Keratinocyte (primary cell): ENCODE data around the gene LAT. TPM values are rescaled to one million over a fixed set of nuclear protein-coding genes. Genes with fewer than 3 reads are reported as not detected.

Source experiments
- DNase-seq: peaks from one replicate; pipeline ENCODE4 v3.0.0-alpha.2; 2011; ENCODE audit warnings: low read depth, missing footprints, low spot score
- FAIRE-seq: peaks from 2 replicates; lab custom pipeline; 2011; peaks lifted over from hg19 to GRCh38; lab: Jason Lieb, UNC
- H2AFZ ChIP-seq: 2 replicates; pipeline ENCODE4 v1.6.0; 2012; ENCODE audit warnings: low read length, control low read depth, inconsistent platforms; ENCODE audit not compliant: control insufficient read depth
- H3K27ac ChIP-seq: 2 replicates; pipeline ENCODE4 v1.5.1; 2011; ENCODE audit warnings: low read length; ENCODE audit not compliant: control insufficient read depth, insufficient read depth
- H3K27me3 ChIP-seq: 3 replicates; pipeline ENCODE4 v1.6.0; 2011; ENCODE audit warnings: low read length; ENCODE audit not compliant: control insufficient read depth, insufficient read depth; ENCODE audit errors: extremely low read depth
- H3K36me3 ChIP-seq, 2 experiments: 2 replicates in 1 of 2; 3 replicates in 1 of 2; pipeline ENCODE4 v1.5.1; 2011; ENCODE audit warnings: low read length in 2 of 2, mild to moderate bottlenecking in 1 of 2; ENCODE audit not compliant: control insufficient read depth in 2 of 2, insufficient read depth in 2 of 2; ENCODE audit errors: extremely low read depth in 1 of 2
- H3K4me1 ChIP-seq: 3 replicates; pipeline ENCODE4 v1.5.1; 2011; ENCODE audit warnings: low read length; ENCODE audit not compliant: control insufficient read depth, insufficient read depth; ENCODE audit errors: extremely low read depth
- H3K4me2 ChIP-seq: 3 replicates; pipeline ENCODE4 v1.6.0; 2011; ENCODE audit warnings: low read depth, low read length; ENCODE audit not compliant: control insufficient read depth, insufficient read depth; ENCODE audit errors: extremely low read depth
- H3K4me3 ChIP-seq, 3 experiments: fragments of 200-600 bp in 1 of 3; sonication (generic) in 1 of 3; 2 replicates in 2 of 3; 3 replicates in 1 of 3; pipeline ENCODE4 v1.5.1; 2011 to 2016; ENCODE audit warnings: low read length in 3 of 3, mild to moderate bottlenecking in 3 of 3, control low read depth in 2 of 3, inconsistent platforms in 1 of 3, low read depth in 1 of 3, mixed read lengths in 1 of 3, mixed run types in 1 of 3, moderate library complexity in 1 of 3; ENCODE audit not compliant: control insufficient read depth in 2 of 3, insufficient read depth in 2 of 3; ENCODE audit errors: extremely low read depth in 1 of 3
- H3K79me2 ChIP-seq: 2 replicates; pipeline ENCODE4 v1.6.0; 2012; ENCODE audit warnings: low read length; ENCODE audit not compliant: control insufficient read depth, insufficient read depth
- H3K9ac ChIP-seq: 3 replicates; pipeline ENCODE4 v1.6.0; 2011; ENCODE audit warnings: low read length; ENCODE audit not compliant: control insufficient read depth, insufficient read depth; ENCODE audit errors: extremely low read depth
- H3K9me1 ChIP-seq: 3 replicates; pipeline ENCODE4 v1.6.0; 2011; ENCODE audit warnings: low read length; ENCODE audit not compliant: control insufficient read depth, insufficient read depth; ENCODE audit errors: extremely low read depth
- H3K9me3 ChIP-seq: 2 replicates; pipeline ENCODE4 v1.5.1; 2012; ENCODE audit warnings: low read depth, low read length; ENCODE audit not compliant: control insufficient read depth
- H4K20me1 ChIP-seq: 3 replicates; pipeline ENCODE4 v1.6.0; 2011; ENCODE audit warnings: low read length; ENCODE audit not compliant: control insufficient read depth, insufficient read depth; ENCODE audit errors: extremely low read depth
- EZH2 ChIP-seq: IDR thresholded peaks from one replicate; pipeline ENCODE4 v1.6.1; 2012; ENCODE audit warnings: inconsistent platforms, mild to moderate bottlenecking, low read length, moderate library complexity
- dilution Hi-C: fragments of 300-500 bp; cut with MboI; formaldehyde crosslinking; loops from one replicate; pipeline ENCODE4 v1.7.0; 2020; ENCODE audit warnings: low sequenced_read_pairs; ENCODE audit not compliant: extremely low pct_ligation_motif_present
- polyA plus RNA-seq, 5 experiments: library from polyadenylated mRNA; depleted of rRNA in 3 of 5; stranded (reverse) in 3 of 5; stranded (forward) in 1 of 5; unstranded in 1 of 5; fragments of >200 nt; gene quantifications; 1 replicate in 1 of 5; 2 replicates in 3 of 5; 3 replicates in 1 of 5; pipeline versions ENCODE4 v1.2.1 to v1.2.3, GENCODE V29; 2011 to 2012; ENCODE audit warnings: missing spikeins in 2 of 5, low read depth in 1 of 5, low replicate concordance in 1 of 5
- TF ChIP-seq, protein P1 (sequence below), 3 experiments: IDR thresholded peaks in 1 of 3; conservative IDR thresholded peaks in 1 of 3; optimal IDR thresholded peaks in 1 of 3; 2 replicates in 2 of 3; 3 replicates in 1 of 3; pipeline versions ENCODE3 to v1.5.1; 2011; ENCODE audit warnings: low read length in 3 of 3, mild to moderate bottlenecking in 3 of 3, moderate library complexity in 2 of 3, control low read depth in 1 of 3, inconsistent platforms in 1 of 3; ENCODE audit not compliant: insufficient read depth in 2 of 3; ENCODE audit errors: extremely low read depth in 1 of 3

LAT gene
- polyA plus RNA-seq, 1 donor (not counting 4 experiments of a cell fraction or from before 2014, with no cell fraction given), result 1.2 TPM

DNA sequence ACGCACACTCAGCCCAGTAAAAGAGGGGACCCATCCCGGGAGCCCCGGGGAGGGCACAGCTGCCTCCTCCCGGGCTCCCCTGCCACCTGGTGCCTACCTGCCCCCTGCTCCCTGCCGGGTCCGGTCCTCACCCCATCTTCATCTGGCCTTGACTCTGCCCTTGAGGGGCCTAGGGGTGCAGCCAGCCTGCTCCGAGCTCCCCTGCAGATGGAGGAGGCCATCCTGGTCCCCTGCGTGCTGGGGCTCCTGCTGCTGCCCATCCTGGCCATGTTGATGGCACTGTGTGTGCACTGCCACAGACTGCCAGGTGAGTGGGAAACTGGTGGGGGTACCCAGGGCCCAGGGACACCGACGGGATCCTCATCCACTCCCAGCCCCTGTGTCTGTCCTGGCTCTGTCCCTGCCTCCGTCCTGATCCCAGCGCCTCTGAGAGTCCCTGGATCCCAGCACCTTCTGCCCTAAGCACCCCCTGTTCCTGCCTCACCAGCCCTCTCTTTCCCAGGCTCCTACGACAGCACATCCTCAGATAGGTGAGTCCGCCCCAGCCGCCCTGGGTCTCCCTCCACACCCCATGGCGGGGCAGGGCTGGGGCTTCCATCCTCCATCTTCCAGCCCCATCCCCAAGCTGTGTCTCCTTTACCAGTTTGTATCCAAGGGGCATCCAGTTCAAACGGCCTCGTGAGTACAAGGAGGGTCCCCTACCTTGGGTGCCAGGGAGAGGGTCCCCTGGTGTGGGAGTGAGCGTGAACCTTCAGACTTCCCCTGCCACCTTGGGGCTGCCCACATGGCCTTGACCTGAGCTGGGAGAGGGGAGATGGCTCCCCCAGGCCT lies 574 bp downstream of the LAT start:
- Histone ChIP-seq H3K9ac (no peak overlapping the region), H4K20me1 (no peaks in the 10 kb centered on the region), H3K27ac (no peak overlapping the region), H3K27me3 (no peaks in the 10 kb centered on the region), H3K79me2 (no peaks in the 10 kb centered on the region), H3K4me2 (no peak overlapping the region), H3K4me3 (no peak overlapping the region), H2AFZ (no peak overlapping the region), H3K4me1 (no peaks in the 10 kb centered on the region), H3K36me3 (peaks cover 17 to 30% of the 10 kb centered on the region in 2 experiments), H3K9me3 (peaks cover 1% of the 10 kb centered on the region), H3K9me1 (no peaks in the 10 kb centered on the region)
- FAIRE-seq (no peak), DNase-seq (no peak)
- dilution Hi-C loops, result no loop called here
- no peak for TF ChIP-seq EZH2

DNA sequence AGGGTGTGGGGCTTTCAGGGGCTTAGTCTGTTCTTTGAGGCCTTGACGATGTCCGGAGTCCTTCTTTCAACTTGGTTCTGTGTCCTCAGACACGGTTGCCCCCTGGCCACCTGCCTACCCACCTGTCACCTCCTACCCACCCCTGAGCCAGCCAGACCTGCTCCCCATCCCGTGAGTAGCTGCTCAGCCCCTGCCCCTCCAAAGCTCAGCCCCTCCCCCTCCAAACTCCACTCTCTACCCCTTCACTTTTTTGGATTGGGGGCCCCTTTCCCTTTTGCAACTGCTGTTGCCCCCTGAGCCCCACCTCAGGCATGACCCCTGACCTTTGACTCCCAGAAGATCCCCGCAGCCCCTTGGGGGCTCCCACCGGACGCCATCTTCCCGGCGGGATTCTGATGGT lies 1.2 kb downstream of the LAT start:
- no peaks in the 10 kb centered on the region for H3K79me2 ChIP-seq
- FAIRE-seq (no peak), DNase-seq (no peak)
- no peaks in the 10 kb centered on the region for H3K27me3 ChIP-seq
- no peaks in the 10 kb centered on the region for H3K9me1 ChIP-seq
- no peaks in the 10 kb centered on the region for H4K20me1 ChIP-seq
- no peak for TF ChIP-seq EZH2
- TF ChIP-seq, protein P1, sequence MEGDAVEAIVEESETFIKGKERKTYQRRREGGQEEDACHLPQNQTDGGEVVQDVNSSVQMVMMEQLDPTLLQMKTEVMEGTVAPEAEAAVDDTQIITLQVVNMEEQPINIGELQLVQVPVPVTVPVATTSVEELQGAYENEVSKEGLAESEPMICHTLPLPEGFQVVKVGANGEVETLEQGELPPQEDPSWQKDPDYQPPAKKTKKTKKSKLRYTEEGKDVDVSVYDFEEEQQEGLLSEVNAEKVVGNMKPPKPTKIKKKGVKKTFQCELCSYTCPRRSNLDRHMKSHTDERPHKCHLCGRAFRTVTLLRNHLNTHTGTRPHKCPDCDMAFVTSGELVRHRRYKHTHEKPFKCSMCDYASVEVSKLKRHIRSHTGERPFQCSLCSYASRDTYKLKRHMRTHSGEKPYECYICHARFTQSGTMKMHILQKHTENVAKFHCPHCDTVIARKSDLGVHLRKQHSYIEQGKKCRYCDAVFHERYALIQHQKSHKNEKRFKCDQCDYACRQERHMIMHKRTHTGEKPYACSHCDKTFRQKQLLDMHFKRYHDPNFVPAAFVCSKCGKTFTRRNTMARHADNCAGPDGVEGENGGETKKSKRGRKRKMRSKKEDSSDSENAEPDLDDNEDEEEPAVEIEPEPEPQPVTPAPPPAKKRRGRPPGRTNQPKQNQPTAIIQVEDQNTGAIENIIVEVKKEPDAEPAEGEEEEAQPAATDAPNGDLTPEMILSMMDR (optimal IDR thresholded peaks at IDR 0.05 in 1 of 3, IDR thresholded peaks at IDR 0.05 in 1 of 3, conservative IDR thresholded peaks at IDR 0.05 in 1 of 3; ENCODE audit: extremely low read depth in 1 of 3, insufficient read depth in 2 of 3, low read length in 3 of 3), result no peak
- no peak overlapping the region for H3K4me2 ChIP-seq
- H3K36me3 ChIP-seq, result peaks cover 17 to 29% of the 10 kb centered on the region in 2 experiments
- H3K4me3 ChIP-seq, result no peak overlapping the region
- H3K27ac ChIP-seq, result no peak overlapping the region
- no peaks in the 10 kb centered on the region for H3K4me1 ChIP-seq
- no peak overlapping the region for H2AFZ ChIP-seq
- H3K9ac ChIP-seq, result no peak overlapping the region
- peaks cover 1% of the 10 kb centered on the region for H3K9me3 ChIP-seq
- dilution Hi-C loops, result no loop called here
